Stimulated activated CD4-positive, alpha-beta T cell treated with anti-CD3 and anti-CD28 coated beads, TNF-alpha, amount 100 ng/mL, for 24 hours (primary cell): ENCODE measurements around the gene GPR141.

Experiments used
- DNase-seq, 3 experiments: peaks; one replicate each; pipeline ENCODE4 v3.0.0-alpha.2; 2020; ENCODE audit warnings: low read depth in 3 of 3

GPR141 gene

GRCh38 chr7:37784015-37784414 is 100.4 kb downstream of the GPR141 start:
- DNase-seq: no peak

- DNase-seq: no peak
Observed at GRCh38 chr7:37786741-37787569, 103.4 kb downstream of the GPR141 start.
